Measurements from ENCODE around the gene RESP18. TPM values are rescaled to one million over a fixed set of nuclear protein-coding genes. Genes with fewer than 3 reads are reported as not detected.

RESP18 gene
- total RNA-seq, 1 donor from 2014 or later, result not detected

GRCh38 chr2:219331560-219332213, 857 bp downstream of the RESP18 start:
- H3K9me3 ChIP-seq (ENCODE audit: low read depth), result no peaks in the 10 kb centered on the region
- H4K20me1 ChIP-seq (ENCODE audit: low read depth), result peaks cover 28% of the 10 kb centered on the region
- Mint-ChIP-seq H3K36me3 (no peaks in the 10 kb centered on the region), H3K9me3 (peaks cover 9% of the 10 kb centered on the region), H3K27ac (no peak overlapping the region), H3K4me3 (peak overlapping the region; percentile 20), H3K4me1 (peaks cover 30% of the 10 kb centered on the region), H3K27me3 (ENCODE audit: insufficient read depth, low read depth) (peaks cover 56% of the 10 kb centered on the region)
- no peak overlapping the region for H3K27ac ChIP-seq
- H3K4me1 ChIP-seq, result no peaks in the 10 kb centered on the region
- peaks cover 99% of the 10 kb centered on the region for H3K27me3 ChIP-seq
- no peaks in the 10 kb centered on the region for H3F3A ChIP-seq (ENCODE audit: low read depth)
- H3K9ac ChIP-seq, result no peak overlapping the region
- no peaks in the 10 kb centered on the region for H3K79me2 ChIP-seq (ENCODE audit: low read depth)
- TF ChIP-seq EZH2phosphoT487 (IDR thresholded peaks at IDR 0.05) (no peak), EZH2 (IDR thresholded peaks at IDR 0.05) (no peak), CTCF (IDR thresholded peaks at IDR 0.05) (no peak)
- H2AFZ ChIP-seq (replicated peaks), result no peak overlapping the region
- no peak overlapping the region for H3K4me3 ChIP-seq
- DNase-seq (ENCODE audit: low spot score), result peak; percentile 84
- no peaks in the 10 kb centered on the region for H3K36me3 ChIP-seq
- H3K4me2 ChIP-seq, result no peak overlapping the region

- TF ChIP-seq EZH2 (IDR thresholded peaks at IDR 0.05), result no peak
- TF ChIP-seq EZH2phosphoT487 (IDR thresholded peaks at IDR 0.05), result no peak
- no peak for TF ChIP-seq CTCF (IDR thresholded peaks at IDR 0.05)
- H3K27me3 Mint-ChIP-seq (ENCODE audit: insufficient read depth, low read depth), result peaks cover 51% of the 10 kb centered on the region
- peaks cover 4% of the 10 kb centered on the region for H3K9me3 Mint-ChIP-seq
- H3K27ac Mint-ChIP-seq, result no peak overlapping the region
- peaks cover 17% of the 10 kb centered on the region for H3K4me1 Mint-ChIP-seq
- peaks cover 100% of the 10 kb centered on the region for H3K27me3 ChIP-seq
- peaks cover 23% of the 10 kb centered on the region for H4K20me1 ChIP-seq (ENCODE audit: low read depth)
- H3K4me2 ChIP-seq, result no peak overlapping the region
- no peaks in the 10 kb centered on the region for H3K9me3 ChIP-seq (ENCODE audit: low read depth)
- no peak overlapping the region for H3K27ac ChIP-seq
- no peak overlapping the region for H3K9ac ChIP-seq
- no peaks in the 10 kb centered on the region for H3K36me3 Mint-ChIP-seq
- no peaks in the 10 kb centered on the region for H3F3A ChIP-seq (ENCODE audit: low read depth)
- no peak overlapping the region for H2AFZ ChIP-seq (replicated peaks)
- no peak overlapping the region for H3K4me3 ChIP-seq
- no peaks in the 10 kb centered on the region for H3K4me1 ChIP-seq
- H3K4me3 Mint-ChIP-seq, result no peak overlapping the region
- no peak for DNase-seq (ENCODE audit: low spot score)
- H3K36me3 ChIP-seq, result no peaks in the 10 kb centered on the region
- H3K79me2 ChIP-seq (ENCODE audit: low read depth), result no peaks in the 10 kb centered on the region
These were observed 4.8 kb downstream of the RESP18 start for GRCh38 chr2:219327719-219328118.

- peaks cover 99% of the 10 kb centered on the region for H3K27me3 ChIP-seq
These were observed 6.8 kb downstream of the RESP18 start for GRCh38 chr2:219325657-219326315.

More at GRCh38 chr2:219325657-219326315, 6.8 kb downstream of the RESP18 start:
- Histone ChIP-seq H3K79me2 (ENCODE audit: low read depth) (no peaks in the 10 kb centered on the region), H3K9ac (no peak overlapping the region), H3K4me2 (no peak overlapping the region), H3K4me1 (no peaks in the 10 kb centered on the region), H3K9me3 (ENCODE audit: low read depth) (no peaks in the 10 kb centered on the region), H3K36me3 (no peaks in the 10 kb centered on the region), H3F3A (ENCODE audit: low read depth) (no peaks in the 10 kb centered on the region), H4K20me1 (ENCODE audit: low read depth) (peaks cover 4% of the 10 kb centered on the region), H2AFZ (replicated peaks) (no peak overlapping the region), H3K4me3 (no peak overlapping the region), H3K27ac (no peak overlapping the region)
- DNase-seq (ENCODE audit: low spot score), result no peak
- TF ChIP-seq CTCF (IDR thresholded peaks at IDR 0.05), result no peak
- TF ChIP-seq EZH2phosphoT487 (IDR thresholded peaks at IDR 0.05), result no peak
- no peak for TF ChIP-seq EZH2 (IDR thresholded peaks at IDR 0.05)
- Mint-ChIP-seq H3K36me3 (no peaks in the 10 kb centered on the region), H3K27ac (no peak overlapping the region), H3K27me3 (ENCODE audit: insufficient read depth, low read depth) (peaks cover 32% of the 10 kb centered on the region), H3K9me3 (no peaks in the 10 kb centered on the region), H3K4me1 (peaks cover 13% of the 10 kb centered on the region), H3K4me3 (no peak overlapping the region)

Data from neural progenitor cell (in vitro differentiated cells).